GM12872 (cell line): ENCODE data around the gene SPHK2.

Experiments
- TF ChIP-seq, protein P1 (sequence below): IDR thresholded peaks from 3 replicates; pipeline ENCODE4 v1.5.1; 2011; ENCODE audit warnings: low read depth, mild to moderate bottlenecking, low read length, moderate library complexity; ENCODE audit not compliant: insufficient read depth

The SPHK2 gene

DNA sequence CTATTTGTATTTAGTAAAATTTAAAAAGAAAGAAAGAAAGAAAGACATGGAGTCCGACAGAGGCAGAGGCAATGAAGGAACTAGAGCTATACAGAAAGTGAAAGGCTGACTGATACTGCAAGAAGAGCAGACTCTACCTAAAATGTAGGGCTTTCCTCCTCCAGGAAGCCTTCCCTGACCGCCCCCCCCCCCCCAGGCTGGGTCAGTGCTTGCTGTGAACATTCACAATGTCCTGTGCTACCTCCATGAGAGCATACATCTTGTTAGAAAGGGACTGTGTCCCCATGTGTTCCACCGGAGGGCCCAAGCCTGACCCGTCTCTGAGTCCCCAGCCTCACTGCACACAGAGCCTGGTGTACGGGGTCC is 32.4 kb downstream of the SPHK2 start:
- TF ChIP-seq, protein P1, sequence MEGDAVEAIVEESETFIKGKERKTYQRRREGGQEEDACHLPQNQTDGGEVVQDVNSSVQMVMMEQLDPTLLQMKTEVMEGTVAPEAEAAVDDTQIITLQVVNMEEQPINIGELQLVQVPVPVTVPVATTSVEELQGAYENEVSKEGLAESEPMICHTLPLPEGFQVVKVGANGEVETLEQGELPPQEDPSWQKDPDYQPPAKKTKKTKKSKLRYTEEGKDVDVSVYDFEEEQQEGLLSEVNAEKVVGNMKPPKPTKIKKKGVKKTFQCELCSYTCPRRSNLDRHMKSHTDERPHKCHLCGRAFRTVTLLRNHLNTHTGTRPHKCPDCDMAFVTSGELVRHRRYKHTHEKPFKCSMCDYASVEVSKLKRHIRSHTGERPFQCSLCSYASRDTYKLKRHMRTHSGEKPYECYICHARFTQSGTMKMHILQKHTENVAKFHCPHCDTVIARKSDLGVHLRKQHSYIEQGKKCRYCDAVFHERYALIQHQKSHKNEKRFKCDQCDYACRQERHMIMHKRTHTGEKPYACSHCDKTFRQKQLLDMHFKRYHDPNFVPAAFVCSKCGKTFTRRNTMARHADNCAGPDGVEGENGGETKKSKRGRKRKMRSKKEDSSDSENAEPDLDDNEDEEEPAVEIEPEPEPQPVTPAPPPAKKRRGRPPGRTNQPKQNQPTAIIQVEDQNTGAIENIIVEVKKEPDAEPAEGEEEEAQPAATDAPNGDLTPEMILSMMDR = no peak

DNA sequence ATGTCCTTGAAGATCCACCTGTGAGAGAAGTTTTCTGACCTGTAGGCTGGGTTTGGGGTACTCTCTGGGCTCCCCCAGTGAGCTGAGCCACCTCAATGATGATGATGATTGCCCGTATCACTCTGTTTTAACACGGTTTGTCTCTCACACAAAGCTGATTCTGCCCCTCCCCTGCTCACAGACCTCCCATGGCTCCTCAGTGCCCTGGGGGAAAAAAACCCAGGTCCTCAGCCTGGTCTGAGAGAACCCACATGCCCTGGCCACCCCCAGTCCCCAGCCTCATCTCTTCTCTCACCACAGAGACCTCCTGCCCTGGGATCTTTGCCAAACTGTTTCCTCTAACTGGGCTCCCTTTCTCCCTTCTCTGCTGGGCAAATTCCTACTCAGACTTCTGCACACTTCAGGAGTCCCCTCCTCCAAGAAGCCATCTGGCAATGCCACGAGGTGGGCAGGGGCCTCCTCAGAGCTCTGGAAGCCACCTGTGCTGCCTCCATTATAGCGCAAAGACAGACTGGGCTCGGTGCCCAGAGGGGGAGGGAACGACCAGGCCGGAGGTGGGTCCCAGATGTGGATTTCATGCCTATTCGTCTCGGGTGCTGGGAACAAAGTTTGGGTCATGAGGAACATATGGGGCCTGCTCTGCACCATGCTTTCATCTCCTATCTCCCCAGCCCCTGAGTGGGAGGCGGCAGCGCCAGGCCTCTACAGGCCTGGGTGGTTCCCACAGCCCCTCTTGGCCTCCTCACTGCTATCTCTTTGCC is 35.2 kb downstream of the SPHK2 start:
- TF ChIP-seq, protein P1 = no peak

DNA sequence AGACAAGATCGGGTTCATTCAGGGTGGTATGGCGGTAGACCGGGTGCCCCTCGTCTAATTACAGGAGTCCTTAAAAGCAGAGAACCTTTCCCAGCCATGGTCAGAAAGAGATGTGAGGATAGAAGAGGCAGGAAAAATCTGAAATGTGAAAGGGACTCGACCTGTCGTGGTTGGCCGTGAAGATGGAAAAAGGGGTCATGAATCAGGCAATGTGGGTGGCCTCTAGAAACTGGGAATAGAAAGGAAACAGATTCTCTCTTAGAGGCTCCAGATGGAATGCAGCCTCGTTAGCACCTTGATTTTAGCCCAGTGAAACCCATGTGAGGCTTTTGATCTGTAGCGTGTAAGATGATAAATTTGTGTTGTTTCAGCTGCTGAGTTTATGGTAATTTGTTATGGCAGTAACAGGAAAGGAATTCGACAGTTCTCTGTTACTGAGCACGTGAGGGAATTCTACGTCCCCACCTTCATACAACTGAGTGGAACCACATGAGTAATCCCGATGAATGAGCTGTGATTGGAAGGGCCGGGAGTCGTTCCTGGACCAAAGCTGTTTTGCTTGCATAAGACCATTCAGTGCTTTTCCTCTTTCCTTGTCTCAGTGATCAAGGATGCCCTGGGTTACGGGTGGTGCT is 37.7 kb downstream of the SPHK2 start:
- TF ChIP-seq, protein P1 = no peak

DNA sequence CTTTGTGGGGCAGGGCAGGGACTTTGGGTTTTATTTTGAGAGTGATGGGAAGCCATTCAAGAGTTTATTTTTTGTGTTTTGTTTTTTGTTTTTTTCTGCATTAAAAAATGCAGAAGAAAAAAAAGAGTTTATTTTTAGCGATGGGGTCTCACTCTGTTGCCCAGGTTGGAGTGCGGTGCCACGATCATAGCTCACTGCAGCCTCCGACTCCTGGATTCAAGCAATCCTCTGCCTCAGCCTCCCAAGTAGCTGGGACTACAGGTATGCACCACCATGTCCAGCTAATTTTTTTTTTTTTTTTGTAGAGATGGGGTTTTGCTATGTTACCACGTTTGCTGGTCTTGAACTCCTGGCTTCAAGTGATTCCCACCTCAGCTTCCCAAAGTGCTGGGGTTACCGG is 39.2 kb downstream of the SPHK2 start:
- TF ChIP-seq, protein P1 = no peak

DNA sequence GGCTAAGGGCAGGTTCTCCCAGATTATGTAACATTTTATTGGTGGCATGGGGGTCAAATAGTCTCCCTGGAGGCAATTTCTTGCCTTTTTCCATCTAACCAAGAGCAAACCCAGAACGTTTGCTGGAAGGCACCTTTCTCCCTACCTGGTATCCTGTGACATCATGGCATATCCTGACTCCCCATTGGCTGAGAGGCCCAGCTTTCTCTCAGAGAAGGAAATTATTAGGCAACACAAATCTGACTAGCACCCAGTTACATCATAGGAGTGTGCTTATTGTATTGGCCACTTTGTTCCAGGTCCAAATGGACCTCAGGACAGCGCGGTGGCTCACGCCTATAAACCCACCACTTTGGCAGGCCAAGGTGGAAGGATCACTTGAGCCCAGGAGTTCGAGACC is 40.5 kb downstream of the SPHK2 start:
- TF ChIP-seq, protein P1 = no peak

DNA sequence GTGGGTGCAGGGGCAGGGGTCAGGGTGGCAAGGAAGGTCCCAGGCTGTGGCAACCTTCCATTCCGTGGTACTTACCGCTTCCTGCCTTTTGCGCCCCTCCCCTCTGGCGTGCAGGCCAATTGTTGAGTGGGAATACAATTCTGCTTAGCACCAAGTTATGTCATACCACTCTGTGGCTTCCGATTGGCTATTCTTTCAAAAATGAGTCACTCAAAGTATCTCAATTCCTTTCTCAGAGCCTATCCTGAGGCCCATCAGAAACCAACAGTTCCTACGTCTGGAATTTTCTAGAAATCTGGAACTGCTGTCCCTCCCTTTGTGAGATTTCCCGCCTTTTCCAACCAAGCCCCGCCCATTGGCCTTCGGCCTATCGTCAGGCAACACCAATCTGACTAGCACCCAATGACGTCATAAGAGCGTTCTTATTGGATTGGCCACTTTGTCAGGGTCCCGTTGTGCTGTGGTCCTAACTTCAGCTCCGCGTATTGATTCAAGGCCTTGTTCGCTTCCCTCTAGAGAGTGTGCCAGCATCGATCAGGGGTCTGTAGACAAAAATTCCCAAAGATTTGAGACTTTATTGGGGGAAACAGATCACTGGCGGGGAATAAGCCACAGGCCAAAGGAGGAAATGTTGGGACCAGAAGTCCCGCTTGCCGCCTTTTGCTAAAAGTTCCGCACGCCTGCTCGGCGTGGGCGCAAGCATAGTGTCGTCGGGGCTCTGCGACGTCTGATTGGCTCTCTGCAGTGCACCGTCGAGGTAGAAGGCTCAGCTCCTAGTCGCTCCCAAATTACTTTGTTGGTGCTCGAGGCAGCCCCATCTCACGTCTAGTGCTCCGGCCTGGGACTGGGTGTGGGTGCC is 41.8 kb downstream of the SPHK2 start:
- TF ChIP-seq, protein P1 = no peak

DNA sequence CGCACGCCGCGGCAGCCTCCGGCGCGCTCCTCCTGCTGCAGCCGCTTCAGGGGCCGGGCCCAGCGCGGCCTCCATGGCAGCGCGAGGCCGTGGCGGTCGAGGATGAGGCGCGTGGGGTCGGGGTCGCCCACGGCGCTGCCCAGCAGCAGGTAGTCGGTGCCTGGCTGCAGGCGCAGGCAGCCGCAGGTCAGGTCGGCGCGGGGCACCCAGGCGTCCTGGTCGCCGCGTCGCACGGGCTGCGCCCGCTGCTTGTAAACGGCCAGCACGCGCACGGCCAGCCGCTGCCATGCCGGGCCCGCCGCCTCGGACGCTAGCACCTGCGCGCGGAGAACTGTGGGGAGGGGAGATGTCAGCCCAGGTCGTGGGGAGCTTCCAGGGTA is 42.4 kb downstream of the SPHK2 start:
- TF ChIP-seq, protein P1 = no peak
